ENCODE results near the gene ANKRD66.

DNA sequence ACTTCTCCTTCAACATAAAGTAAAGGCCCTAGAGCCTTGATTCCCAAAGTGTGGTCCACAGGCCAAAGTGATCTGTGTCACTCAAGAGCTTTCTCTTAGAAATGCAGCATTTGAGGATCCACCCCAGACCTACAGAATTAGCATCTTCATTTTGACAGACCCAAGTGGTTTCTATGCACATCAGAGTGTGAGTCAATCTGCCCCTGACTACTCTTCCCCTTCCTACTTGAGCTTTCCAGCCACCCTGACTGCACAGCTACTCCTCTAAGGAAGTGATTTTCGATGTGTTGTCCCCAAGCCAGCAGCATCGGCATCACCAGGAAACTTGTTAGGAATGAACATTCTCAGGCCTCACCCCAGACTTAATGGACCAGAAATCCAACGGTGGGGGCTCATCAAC is 49.1 kb downstream of the ANKRD66 start:
- TF ChIP-seq, protein P1, sequence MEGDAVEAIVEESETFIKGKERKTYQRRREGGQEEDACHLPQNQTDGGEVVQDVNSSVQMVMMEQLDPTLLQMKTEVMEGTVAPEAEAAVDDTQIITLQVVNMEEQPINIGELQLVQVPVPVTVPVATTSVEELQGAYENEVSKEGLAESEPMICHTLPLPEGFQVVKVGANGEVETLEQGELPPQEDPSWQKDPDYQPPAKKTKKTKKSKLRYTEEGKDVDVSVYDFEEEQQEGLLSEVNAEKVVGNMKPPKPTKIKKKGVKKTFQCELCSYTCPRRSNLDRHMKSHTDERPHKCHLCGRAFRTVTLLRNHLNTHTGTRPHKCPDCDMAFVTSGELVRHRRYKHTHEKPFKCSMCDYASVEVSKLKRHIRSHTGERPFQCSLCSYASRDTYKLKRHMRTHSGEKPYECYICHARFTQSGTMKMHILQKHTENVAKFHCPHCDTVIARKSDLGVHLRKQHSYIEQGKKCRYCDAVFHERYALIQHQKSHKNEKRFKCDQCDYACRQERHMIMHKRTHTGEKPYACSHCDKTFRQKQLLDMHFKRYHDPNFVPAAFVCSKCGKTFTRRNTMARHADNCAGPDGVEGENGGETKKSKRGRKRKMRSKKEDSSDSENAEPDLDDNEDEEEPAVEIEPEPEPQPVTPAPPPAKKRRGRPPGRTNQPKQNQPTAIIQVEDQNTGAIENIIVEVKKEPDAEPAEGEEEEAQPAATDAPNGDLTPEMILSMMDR (conservative IDR thresholded peaks at IDR 0.05; ENCODE audit: low read depth, low read length) = no peak
- TF ChIP-seq MXI1 (IDR thresholded peaks at IDR 0.05; ENCODE audit: borderline replicate concordance, low read depth, low read length) (no peak), RFX5 (IDR thresholded peaks at IDR 0.05; ENCODE audit: low read depth, low read length) (no peak), RAD21 (IDR thresholded peaks at IDR 0.05; ENCODE audit: low read length) (no peak), FOS (IDR thresholded peaks at IDR 0.05; ENCODE audit: low read depth, low read length) (no peak)
